GM18520 (cell line): ENCODE results near the gene OR2H2.

Experiments
- ATAC-seq: cut with Tn5 transposase; IDR thresholded peaks from one replicate; pipeline ENCODE4 v1.9.1; 2021; ENCODE audit not compliant: unreplicated experiment

The OR2H2 gene

DNA sequence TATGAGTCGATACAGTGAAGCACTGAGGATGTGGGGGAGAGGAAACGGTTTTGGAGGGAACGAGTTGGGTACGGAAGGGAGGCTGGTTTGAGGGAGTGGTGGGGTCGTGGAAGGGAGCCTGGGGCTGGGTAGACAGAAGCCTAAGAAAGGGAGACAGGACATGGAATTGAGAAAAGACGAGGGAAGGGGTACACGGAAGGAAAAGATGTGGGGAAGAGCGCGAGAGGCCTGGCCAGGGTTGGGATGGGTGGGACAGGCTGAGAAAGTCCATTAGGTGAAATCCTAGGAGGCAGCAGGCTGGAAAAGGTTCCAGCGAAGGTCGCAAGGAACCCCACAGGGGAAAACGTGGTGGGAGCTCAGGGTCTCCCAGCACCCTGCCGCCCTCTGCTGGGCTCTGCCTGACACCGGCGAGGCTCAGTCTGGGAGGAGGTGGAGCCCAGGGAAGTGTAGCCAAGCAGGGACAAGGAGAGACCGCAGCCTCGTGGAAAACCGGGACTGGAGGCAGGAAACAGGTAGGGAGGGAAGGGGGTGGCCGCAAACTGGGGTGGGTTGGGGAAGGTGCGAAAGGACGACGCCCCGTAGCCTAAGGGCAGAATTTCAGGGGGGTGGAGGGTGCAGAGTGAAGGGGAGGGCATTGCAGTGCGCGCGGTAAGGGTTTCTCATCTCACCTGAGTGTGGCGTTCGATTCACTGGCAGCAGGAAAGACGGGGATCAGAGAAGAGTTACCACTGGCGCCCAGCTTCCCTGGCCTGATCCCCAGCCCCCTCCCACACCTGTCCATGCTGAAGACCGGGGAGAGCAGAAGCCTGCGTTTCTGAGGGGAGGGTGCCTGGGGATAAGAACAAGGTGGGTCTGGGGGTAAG, 43.7 kb downstream of the OR2H2 start:
- ATAC-seq = no peak

DNA sequence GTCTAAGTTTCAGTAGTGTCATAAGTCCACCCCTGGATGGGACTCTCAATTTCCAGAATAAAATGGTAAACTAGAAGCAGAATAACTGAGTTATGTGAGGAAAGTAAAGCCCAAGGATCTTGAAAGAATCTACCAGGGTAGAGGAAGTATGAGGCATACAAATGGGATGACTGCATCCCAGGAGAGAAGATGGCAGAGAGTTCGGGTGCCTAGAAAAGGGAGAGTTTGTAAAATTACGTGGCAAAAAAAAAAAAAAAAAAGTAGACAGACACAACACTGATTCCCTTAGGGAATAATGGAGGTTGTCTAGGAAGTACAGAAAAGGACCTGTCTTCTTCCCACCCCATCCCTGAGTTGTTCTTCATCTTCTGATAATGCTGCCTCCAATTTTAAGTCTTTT, 44.6 kb downstream of the OR2H2 start:
- ATAC-seq = no peak

DNA sequence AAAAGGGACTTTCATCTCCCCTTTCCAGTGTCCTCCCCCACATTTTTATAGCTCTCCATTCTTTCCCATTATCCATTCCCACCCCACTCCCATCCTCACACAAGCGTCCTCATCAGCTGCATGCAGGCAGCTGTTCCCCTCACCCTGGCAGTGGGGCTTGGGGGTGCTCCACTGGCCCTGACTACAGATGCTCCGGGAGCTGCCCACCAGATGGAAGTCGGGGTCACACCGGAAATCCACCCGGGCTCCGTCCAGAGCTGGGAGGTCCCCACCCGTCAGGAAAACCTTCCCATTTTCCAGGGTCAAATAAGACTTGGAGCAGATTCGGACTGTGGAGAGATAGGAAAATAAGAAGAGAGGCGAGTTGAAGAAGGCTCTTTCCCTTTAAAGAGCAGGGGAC, 45.4 kb downstream of the OR2H2 start:
- ATAC-seq = no peak

GRCh38 chr6:29631209-29631810, 46.4 kb downstream of the OR2H2 start:
- no peak for ATAC-seq

- ATAC-seq = no peak
Observed at GRCh38 chr6:29631860-29632731, 47.2 kb downstream of the OR2H2 start.

GRCh38 chr6:29632789-29633533, 48.0 kb downstream of the OR2H2 start, which contains the start of gene GABBR1:
Gene GABBR1 (minus strand): TSS chr6:29633183. CDS start chr6:29632385, 798 bp downstream.
- ATAC-seq = no peak

DNA sequence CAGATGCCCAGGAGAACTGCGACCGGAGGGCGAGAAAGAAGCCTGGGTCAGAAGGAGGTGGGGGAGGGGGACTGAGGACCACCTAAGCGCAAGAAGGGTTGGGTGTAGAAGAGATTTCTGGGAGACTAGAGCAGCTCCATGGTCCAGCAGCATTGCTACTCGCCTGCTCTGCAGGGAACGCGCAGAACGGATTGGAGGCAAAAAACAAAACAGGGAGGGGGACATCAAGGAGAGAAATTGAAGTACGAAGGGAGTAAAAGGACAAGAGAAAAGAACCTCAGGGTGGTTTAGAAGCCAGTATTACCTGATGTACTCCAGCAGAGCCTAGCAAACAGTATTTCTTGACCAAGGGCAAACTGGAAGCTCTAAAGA, 48.6 kb downstream of the OR2H2 start:
- ATAC-seq = no peak

GRCh38 chr6:29637247-29637646, 52.3 kb downstream of the OR2H2 start:
- ATAC-seq = no peak
